Measurements from ENCODE around the gene CHCHD2.

GRCh38 chr7:56125831-56126230, 19.6 kb upstream of the CHCHD2 start:
- TF ChIP-seq, protein P1, sequence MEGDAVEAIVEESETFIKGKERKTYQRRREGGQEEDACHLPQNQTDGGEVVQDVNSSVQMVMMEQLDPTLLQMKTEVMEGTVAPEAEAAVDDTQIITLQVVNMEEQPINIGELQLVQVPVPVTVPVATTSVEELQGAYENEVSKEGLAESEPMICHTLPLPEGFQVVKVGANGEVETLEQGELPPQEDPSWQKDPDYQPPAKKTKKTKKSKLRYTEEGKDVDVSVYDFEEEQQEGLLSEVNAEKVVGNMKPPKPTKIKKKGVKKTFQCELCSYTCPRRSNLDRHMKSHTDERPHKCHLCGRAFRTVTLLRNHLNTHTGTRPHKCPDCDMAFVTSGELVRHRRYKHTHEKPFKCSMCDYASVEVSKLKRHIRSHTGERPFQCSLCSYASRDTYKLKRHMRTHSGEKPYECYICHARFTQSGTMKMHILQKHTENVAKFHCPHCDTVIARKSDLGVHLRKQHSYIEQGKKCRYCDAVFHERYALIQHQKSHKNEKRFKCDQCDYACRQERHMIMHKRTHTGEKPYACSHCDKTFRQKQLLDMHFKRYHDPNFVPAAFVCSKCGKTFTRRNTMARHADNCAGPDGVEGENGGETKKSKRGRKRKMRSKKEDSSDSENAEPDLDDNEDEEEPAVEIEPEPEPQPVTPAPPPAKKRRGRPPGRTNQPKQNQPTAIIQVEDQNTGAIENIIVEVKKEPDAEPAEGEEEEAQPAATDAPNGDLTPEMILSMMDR (IDR thresholded peaks at IDR 0.05) = no peak
- no peak for TF ChIP-seq EP300 (IDR thresholded peaks at IDR 0.05)
